ENCODE measurements around the gene KCNK1.

Gene KCNK1

DNA sequence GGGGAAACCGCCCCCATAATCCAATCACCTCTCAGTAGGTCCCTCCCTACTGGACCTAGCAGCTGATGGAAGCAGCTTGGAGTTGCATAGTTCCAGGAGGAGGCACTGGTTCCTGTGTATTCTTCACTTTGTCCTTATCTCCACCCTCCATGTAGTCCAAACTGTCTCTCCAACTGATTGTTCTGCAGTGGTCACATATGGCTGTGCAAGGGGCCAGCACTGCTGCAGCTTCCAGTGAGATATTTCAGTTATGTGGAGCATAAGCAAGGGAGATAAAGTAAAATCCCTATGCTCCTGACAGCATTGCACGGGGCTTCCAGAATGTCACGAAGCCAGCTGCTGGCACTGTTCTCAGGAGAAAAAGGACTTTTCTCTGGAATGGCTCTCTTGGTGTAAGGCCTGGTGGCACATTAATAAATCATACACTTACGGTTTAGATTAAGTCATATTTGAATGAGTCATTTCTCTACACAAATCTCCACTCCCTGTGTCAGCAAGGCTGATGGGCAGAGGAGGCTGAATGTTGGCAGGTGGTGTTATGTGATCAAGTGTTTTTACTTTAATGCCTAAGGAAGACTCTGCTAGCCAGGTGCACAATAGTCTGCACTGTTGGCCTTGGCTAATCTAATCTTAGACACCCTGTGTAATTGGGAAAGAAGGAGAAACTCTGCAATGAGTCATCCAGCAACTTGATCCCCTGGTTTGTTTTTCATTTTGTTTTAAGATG lies 93.4 kb downstream of the KCNK1 start:
- DNase-seq (ENCODE audit: low spot score), result peak; percentile 64

DNA sequence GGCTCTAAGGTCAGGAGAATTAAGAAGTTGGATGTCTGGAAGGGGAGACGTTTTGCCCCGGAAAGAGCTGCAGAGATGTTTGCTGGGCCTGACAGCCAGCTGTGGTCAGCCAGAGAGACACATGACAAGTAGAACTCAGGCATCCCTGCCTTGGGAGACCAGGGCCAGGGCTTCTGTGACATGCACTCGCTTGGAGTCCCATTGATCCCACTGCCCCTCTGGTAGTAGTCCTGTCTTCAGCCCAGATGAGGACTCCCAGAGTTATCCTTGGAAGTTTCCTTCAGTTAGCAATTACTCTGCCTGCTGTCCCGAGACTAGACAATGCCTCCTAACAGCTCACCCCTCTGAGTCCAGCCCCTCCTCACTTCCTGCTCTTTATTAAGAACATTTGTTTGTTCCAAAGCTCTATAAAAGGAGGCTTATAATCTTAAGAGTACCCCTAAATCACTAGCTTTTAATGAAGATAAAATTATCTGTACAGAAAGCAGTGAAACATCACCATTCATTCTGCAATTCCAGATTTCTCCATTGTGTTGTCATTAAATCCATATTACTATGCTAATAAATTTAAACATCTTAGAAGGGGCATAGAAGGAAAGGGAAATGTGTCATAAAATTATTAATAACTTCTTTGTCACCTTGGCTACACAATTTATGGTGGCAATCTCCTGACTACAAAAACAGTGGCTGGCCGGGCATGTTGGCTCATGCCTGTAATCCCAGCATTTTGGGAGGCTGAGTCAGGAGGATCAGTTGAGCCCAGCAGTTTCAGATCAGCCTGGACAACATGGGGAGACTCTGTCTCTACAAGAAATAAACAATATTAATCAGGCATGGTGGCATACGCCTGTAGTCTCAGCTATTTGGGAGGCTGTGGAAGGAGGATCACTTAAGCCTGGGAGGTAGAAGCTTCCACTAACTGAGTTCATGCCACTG lies 94.2 kb downstream of the KCNK1 start:
- DNase-seq (ENCODE audit: low spot score), result no peak

DNA sequence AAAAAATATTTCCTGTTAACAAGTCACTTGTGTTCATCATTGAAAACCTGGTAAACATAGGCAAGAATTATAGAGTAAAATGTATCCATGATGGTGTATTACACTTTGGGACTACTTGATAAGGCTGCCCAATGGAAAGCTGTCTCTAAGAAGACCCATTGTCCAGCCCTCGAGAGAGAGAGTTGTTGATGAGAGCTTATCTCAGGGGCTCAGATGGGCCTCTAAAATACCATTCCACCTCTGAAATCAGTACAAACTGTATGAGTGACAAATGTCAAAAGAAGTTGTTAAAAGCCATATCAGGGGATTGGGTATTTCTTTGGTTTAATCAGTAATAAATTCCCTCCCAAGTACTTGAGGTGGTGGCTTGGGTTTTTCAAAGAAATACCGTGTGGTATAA lies 96.1 kb downstream of the KCNK1 start:
- DNase-seq (ENCODE audit: low spot score), result no peak

DNA sequence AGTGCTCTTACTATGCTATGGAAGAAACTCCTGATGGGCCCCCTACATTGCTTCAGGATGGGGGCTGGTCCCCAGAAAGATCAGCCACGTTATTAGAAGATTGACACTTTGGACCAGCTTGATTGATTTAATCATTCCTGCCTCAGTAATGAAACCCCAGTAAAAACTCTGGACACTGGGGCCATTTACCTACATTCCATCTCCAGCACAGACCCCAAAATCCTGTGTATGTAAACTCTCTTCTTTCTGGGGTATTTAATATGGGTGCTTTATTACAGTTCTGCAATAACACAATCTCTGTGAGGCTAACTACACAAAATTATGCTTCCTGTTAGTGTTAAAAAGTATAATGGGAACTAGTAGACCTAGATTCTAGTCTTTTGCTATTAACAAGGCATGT lies 96.6 kb downstream of the KCNK1 start:
- DNase-seq (ENCODE audit: low spot score), result no peak

DNA sequence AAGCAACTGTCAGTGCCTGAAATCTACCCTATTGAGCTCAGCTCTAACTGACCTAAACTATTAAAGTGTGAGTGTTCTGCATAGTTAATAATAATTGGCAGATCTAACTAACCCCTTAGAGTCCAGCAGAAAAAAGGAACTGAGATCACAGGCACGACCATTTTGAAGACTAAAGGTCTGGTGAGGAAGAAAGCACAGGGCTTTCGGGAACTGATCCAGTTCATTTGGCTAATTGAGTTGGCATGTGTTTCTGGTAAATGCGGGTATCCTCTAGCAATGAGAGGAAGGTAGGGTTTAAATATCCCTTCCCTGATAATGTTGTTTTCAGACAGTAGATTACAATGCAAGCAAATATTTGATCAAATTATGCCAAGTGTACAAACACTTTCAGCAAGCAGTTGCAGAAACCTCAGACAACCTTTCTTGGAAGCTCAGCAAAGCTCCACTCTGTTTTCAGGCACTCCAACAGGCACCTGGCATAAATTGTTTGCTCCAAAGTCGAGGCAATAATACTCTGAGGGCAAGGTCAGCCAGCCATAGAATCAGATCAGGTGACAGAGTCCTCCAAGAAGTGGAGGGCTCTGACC lies 100.8 kb downstream of the KCNK1 start:
- DNase-seq (ENCODE audit: low spot score), result no peak

DNA sequence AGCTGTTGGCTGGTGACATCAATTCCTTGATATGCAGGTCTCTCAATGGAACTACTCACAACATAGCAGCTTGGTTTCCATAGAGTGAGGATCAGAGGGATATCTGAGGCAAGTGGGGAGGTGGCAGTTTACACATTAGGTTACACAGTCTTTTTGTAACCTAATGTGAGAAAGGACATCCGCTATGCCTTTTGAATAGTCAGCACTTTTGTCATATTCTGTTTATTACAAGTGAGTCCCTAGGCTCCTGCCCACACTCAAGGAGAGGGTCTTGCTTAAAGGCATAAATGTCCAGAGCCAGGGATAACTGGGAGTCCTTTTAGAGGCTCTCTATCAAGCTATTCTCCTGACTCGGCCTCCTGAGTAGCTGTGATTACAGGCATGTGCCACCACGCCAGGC lies 104.2 kb downstream of the KCNK1 start:
- no peak for DNase-seq (ENCODE audit: low spot score)

DNA sequence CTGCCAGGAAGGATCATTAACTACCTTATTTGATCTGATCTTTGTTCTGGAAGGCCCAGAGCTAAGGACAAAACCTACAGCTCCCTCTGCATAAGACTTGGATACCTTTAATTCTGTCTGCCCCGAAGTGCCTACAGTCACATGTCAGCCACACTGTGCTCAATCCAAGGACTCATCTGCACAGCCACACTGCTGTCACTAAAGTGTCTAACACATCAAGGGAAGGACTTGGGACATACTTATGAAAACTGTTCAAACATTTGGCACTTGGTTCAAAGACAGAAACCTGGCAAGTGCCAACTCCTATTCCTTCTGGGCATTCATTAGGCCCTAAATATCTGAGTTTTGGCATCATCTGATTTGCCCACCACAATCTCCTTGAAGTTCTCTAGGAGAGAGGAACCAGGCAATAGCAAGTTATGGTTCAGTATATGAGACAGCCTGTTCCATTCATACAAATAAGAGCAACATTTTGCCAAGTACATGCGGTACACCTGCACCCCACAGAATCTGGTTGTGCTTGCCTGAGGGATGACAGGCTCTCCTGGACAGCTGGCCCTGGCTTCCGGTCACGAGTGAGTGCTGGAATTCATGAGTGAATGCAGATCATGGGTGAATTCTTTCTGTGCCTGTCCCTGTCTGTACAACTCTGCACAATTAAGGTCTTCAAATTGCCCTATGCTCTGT lies 105.9 kb downstream of the KCNK1 start:
- no peak for DNase-seq (ENCODE audit: low spot score)

DNA sequence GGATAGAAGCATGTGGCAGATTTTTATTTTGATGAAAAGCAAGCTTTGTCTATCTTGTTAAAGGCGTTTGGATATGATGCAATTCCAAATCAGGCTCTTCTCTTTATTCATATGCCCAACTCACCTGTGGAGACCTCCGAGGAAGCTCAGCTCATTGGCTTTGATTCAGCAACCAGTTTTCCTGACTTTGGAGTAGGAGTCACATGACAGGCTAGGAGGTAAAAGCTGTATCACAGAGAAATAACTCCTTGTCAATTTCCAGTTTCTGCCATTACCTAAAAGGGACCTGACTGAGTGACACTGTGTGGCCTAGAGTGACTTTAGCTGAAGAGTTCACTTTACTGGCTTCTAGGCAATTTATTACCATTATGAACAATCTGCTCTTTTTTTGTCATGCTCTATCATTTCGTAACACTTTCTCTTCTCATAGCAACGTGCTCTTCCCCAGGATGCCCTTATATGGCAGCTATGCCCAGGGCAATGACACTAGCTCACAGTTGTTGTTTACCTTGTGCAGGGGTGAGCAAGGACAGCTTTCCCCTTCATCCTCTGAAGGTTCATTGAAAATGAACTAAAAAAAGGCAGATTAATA lies 107.2 kb downstream of the KCNK1 start:
- no peak for DNase-seq (ENCODE audit: low spot score)
